Embryonic facial prominence (tissue), 1 donor: ENCODE measurements around the gene BTG3.
A peak's percentile ranks its signal among the peaks of the same experiment; 100 is the strongest.

Experiments used
- DNase-seq: peaks from one replicate; pipeline ENCODE4 v3.0.0-alpha.2; 2016; ENCODE audit errors: extremely low spot score

The BTG3 gene

DNA sequence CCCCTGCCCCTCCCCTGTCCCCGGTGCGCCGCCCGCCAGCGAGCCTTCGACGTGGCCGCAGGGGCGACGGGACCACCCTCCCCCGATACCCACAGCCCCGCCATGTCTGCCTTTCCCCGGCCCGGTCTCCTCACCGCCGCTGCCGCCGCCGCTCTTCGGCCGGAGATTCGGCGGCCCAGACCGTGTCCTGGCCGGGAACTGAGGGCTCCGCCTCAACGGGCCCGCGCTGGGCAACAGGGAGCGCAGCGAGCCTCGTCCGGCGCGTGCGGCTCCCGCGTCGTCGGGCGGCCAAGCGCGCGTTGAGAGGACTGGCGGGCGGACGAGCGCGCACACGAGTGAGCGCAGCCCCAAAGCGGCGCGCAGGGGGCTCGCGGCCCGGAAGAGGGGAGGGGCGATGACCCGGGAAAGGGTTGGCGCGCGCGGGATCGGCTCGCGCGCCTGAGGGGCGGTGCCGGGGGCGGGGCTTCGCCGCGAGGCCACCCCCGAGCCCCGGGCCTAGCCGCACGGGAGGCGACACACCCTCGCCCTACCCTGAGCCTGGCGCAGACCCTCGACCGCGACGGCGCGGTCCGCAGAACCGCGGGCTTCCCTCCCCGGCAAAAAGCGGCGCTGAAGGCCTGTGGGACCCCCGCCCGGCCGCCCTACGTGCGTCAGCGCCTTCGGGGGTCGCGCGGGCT lies at the start of gene BTG3:
Gene BTG3 (minus strand): TSS at position 337 of the 677 bp plus-strand sequence. CDS start 3,757 bp downstream, outside the sequence.
- DNase-seq = peak; percentile 72

- DNase-seq = no peak
Observed at GRCh38 chr21:17660862-17661261, 48.2 kb upstream of the BTG3 start.

DNA sequence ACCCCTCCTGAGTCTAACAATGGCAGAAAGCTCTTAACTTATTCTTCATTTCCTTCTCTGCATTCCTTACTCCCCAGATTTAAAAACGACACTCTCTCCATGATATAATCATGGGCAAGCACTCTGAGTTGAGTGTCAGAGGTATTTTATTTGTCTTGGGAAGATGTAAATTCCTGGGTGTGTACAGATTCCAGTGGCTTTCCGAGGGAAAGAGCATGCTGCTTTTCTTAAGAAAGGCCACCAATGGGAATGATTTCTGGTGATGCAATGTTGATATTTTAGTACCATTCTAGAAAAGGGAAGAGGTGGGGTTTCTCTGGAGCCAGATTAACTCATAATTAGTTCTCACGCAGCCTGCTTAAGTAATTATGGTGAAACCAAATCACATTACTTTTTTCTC lies 47.8 kb upstream of the BTG3 start:
- DNase-seq = no peak

DNA sequence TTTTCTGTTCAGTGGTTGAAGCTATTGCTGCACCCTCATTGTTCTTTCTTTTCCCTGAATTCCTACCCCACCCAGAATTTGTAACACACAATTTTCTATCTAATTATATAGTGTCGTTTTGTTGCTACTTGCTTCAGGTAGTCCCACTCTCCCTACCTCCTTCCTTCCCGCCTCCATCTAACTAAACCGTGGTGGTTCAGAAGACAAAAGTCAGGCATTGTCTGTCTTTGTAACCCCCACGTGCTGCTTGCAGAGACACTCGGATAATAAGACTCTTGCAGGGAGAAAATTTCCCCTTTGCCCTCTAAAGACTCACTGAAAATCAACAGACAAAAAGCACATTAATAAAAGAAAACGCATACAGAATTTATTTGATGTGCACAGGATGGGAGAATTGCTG lies 46.2 kb upstream of the BTG3 start:
- DNase-seq = no peak

GRCh38 chr21:17651526-17651925 lies 38.8 kb upstream of the BTG3 start:
- DNase-seq = no peak

- no peak for DNase-seq
Observed at GRCh38 chr21:17650292-17650691, 37.6 kb upstream of the BTG3 start.

DNA sequence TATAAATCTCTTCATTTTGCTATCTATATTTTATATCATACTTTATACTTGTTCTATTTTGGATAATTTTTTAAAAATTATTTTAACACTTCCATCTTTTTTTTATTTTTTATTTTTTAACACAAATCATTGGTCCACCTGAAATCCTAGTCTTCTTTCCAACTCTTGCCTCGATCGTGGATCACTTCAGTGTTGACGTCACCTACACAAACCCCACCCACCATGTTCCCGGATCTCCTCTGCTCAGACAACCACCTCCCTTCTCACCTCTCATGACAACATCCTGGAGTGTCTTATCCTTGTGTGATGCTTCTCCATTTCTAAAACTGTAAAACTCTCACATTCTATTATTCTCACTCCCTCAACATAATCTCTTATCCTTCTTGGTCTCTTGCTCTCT lies 34.1 kb upstream of the BTG3 start:
- no peak for DNase-seq

GRCh38 chr21:17644186-17644585 lies 31.5 kb upstream of the BTG3 start:
- no peak for DNase-seq

DNA sequence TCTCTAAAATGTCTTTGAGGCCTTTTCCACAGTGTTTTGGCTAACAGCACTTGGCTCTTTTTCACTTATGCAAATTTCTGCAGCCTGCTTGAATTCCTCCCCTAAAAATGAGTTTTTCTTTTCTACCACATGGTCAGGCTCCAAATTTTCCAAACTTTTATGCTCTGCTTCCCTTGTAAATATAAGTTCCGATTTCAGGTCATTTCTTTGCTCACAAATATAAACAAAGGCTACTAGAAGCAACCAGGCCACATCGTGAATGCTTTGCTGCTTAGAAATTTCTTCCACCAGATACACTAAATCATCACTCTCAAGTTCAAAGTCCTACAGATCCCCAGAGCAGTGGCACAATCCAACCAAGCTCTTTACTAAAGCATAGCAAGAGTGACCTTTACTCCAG lies 28.1 kb upstream of the BTG3 start:
- no peak for DNase-seq

- no peak for DNase-seq
Observed at GRCh38 chr21:17636711-17637110, 24.0 kb upstream of the BTG3 start.

DNA sequence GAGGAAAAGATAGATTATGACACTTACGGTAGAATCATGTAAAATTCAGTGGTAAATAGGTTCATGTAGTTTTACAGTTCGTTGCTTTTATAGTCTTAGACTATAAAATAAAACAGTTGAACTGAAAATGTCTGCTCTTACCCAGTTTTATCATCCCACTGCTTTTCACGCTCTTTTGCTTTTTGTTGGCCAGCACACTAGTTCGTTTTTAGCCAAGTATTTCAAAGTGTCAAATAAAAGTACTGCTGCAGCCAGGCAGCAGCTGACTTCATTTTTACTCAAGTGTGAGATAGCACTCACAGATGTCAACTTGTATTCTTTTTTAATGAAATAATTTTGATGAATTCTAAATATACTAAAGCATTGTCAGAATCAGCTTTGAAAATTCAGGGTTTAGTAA lies 18.5 kb upstream of the BTG3 start:
- DNase-seq = no peak

DNA sequence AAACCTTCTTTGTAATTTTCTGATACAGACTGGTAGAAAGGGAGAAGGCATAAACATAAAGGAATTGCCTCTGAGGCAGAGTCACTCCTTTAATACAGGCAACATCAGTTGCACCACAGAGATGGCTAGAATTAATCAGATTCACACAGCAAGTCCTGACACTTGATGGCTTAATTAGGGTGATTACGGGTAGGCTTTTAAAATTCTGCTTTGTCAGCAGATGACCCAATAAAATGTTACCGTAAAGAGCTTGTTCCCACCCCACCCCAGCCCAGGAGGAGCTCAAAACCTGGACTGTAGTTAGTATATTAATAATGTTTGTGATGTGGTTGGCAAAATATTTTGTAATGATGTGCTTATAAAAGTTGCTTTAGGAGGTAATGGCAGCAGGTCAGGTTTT lies 9.3 kb upstream of the BTG3 start:
- DNase-seq = no peak

- DNase-seq = no peak
Observed at GRCh38 chr21:17616831-17617230, 4.1 kb upstream of the BTG3 start.

GRCh38 chr21:17613242-17613676 lies 558 bp upstream of the BTG3 start:
- DNase-seq = no peak

DNA sequence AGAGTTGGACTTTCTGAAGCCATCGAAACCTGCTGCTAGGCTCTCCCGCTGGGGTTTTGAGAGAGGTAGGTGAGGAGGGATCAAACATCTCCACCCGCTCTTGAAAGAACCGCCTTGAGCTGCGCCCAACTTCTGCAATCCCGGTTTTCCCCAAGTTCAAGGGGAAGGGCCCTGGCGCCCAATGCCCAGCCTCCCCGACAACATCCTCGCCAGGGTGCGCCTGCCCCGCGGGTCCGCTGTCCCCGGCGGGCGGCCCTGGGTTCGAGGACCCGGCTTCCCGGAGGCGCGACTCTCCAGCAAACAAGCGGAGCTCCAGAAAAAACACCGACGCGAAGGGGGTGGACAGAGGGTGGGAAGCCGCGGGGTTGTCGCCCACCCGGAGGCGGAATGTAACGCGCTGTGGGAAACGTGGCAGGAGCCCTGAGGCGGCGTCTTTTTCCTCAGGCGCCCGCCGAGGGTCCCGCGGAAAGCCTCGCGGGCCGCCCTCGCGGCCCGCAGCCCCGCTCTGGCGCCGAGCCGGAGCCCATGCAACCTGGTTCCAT lies 607 bp downstream of the BTG3 start:
- peak; percentile 27 for DNase-seq

DNA sequence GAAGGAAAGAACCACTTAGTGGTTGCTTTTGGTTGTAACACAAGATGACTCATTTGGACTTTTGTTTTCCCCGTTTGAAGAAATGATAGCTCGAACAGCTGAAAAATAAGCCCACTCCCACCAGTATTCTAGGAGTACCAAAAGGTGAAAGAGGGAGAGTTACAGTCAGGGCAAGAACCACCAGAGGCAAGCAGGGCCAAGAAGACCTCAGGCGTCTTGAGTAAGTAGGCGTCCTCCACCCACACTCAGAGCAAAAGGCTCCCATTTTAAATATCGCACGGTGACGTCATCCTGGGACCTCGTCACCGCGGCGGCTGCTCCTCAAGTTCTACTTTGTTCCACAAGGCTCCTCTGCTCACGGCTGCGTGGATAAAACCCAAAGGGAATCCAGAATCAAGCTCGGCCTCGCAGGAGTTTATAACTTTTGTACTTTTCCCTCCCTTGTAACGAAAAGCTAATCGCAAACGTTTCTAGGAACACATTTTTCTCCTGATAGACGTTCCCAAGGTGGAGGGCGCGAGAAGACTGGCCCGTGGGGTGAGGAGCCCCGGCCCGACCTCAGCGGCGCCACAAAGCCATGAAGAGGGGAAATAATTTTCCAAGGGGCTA lies 1.2 kb downstream of the BTG3 start:
- peak; percentile 86 for DNase-seq

GRCh38 chr21:17610911-17611310 lies 1.8 kb downstream of the BTG3 start:
- peak; percentile 7 for DNase-seq

- no peak for DNase-seq
Observed at GRCh38 chr21:17609681-17610080, 3.0 kb downstream of the BTG3 start.

GRCh38 chr21:17607684-17608083 lies 5.0 kb downstream of the BTG3 start:
- DNase-seq = no peak

DNA sequence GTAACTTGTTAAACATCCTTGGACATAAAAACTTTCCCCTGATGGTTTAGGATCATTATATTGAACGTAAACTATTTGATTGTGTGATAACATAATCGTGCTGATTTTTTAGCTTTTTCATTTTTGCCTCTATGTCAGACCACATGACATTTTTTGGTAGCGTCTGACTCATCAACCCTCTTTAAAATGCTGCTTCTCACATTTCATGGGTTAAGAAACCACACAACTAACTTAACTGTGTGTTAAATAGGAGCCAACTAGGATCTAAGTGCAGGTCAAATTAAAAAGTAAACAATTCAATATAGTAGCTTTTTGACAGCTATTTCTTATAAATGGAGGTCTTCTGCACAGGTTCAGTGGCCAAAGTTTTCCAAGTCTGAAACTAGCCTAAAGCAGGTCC lies 9.8 kb downstream of the BTG3 start:
- DNase-seq = no peak

DNA sequence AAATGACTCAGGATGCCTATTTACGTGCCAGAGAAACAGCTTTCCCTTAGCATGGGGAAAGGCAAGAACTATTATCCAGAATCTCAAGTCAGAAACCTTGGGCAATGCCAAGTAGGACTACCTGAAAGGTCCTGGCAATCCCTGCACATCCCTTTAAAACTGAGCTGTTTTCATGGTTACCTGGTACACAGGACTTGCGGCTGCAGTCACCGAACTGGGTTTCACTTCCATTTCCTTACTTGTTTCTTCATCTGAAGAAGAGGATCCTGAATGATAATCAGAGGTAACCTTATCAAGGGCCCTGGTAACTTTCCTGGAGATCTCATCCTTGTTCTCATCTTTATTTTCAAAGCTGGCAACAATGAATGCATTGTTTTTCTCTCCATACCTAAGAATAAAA lies 14.3 kb downstream of the BTG3 start:
- DNase-seq = no peak

DNA sequence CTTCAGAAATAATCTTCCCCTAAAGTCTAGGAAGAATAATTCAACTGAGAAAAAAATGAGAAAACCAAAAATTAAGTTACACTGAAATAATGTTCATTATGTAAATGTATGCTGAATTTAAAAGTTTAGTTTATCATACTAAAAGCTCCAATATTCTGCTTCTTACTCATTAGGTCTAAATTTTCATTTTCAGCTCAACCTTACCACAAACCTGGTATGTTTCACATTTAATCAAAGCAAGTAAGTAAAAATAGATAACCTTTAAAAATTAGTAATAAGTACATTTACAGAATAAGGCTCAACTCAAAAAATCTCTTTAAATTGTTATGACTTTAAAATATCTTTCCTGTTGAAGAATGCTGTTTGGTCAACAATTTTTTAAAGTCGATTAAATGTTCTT lies 15.0 kb downstream of the BTG3 start:
- DNase-seq = no peak

GRCh38 chr21:17590430-17590829 lies 22.3 kb downstream of the BTG3 start:
- no peak for DNase-seq
